GM21526 (cell line): ENCODE results near the gene TNK2.
"Not testable (repeated sequence)": the region's sequence is repeated elsewhere in the genome, so short reads cannot be mapped to it uniquely, and the experiment has no call there.

Source experiments
- ATAC-seq: cut with Tn5 transposase; IDR thresholded peaks from one replicate; pipeline ENCODE4 v1.9.1; 2021; ENCODE audit warnings: moderate library complexity; ENCODE audit not compliant: unreplicated experiment, low FRiP score

The TNK2 gene

DNA sequence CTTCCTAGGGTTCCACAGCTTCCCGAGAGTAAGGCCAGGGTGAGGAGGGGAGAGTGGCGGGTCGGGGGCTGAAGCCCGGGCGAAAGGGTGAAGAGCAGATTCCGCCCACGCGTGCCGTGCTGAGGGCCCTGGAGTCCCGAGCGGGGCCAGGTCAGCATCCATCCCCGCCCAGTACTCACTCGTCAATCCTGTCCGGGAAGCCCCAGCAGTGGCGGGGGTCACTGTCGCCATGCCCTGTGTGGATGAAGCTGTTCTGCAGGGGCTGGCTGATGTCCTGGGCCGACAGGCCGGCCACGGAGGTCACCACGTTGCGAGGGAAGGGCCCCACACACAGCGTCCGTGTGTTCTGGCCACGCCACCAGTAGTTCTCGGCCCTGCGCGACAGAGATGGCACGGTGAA is 36.3 kb downstream of the TNK2 start:
- ATAC-seq, result no peak

DNA sequence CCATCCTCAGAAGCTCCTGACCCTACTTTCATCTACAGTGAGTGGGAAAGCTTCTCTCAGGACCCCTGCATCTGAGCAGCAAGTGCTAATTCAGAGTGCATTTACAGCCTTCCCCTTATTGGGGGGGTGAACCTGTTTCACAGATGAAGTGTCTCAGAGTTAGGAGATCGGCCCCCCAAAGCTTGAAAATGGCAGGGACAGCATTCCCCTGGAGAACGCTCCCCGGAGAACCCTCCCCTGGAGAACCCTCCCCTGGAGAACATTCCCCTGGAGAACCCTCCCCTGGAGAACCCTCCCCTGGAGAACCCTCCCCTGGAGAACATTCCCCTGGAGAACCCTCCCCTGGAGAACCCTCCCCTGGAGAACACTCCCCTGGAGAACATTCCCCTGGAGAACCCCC is 36.7 kb downstream of the TNK2 start:
- ATAC-seq, result not testable (repeated sequence)

DNA sequence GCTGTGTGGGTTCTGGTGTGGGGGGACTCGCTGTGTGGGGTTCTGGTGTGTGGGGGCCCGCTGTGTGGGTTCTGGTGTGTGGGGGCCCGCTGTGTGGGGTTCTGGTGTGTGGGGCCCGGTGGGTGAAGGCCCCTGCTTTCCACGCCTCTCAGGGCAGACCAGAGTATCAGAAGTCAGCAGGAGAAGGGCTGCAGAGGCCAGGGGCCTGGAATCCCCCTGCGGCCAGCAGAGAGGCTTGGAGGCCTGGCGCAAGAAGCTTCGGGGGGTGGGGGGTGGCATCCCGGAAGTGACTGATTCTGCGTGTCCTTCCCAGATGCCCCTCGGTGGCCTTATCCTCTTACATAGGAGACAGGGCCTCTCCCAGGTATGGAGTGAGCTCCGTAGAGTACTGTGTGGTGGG is 37.4 kb downstream of the TNK2 start:
- no peak for ATAC-seq

DNA sequence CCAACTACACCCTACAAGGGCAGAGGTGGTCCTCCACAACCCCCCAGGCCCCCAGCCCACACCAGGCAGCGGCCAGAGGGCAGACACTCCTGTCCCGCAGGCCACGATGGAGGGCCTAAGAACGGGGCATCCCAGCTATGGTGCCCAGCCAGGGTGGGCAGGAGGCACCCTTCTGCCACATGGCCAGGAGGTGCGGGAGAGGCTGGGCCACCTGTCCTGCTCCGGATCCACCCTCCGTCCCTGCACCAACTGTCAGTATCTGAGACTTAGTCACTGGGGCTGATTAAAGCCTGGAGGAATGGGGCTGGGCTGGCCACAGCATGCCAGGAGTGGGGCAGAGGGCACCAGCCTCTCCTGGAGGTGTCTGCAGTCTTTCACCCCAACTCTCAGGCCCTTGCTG is 37.9 kb downstream of the TNK2 start:
- no peak for ATAC-seq

DNA sequence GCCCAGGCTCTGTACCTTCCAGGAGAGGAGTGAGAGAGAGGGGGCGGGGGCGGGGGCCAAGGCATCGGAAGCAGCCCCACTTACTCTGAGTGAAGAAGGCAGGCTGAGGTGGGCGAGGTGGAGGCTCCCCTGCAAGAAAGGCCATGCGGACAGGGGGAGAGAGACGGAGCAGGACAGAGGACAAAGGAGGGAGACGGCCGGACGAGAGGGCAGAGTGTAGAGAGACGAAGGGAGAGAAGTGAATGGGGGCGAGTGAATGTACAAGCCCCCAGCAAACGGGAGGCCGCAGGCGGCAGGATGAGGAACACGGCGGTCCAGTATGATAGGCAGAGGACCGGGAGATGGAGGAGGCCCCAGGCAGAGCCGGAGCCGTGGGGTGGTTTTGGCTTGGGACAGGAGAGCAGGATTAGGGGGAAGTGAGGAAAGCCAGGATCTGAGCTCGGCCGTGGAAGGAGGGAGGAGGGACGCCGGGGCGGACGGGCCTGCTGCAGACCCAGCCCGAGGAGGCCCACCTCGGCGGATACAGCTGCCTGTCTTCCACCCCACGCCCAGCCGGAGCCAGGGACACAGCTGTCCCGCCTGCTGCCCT is 38.8 kb downstream of the TNK2 start:
- no peak for ATAC-seq

DNA sequence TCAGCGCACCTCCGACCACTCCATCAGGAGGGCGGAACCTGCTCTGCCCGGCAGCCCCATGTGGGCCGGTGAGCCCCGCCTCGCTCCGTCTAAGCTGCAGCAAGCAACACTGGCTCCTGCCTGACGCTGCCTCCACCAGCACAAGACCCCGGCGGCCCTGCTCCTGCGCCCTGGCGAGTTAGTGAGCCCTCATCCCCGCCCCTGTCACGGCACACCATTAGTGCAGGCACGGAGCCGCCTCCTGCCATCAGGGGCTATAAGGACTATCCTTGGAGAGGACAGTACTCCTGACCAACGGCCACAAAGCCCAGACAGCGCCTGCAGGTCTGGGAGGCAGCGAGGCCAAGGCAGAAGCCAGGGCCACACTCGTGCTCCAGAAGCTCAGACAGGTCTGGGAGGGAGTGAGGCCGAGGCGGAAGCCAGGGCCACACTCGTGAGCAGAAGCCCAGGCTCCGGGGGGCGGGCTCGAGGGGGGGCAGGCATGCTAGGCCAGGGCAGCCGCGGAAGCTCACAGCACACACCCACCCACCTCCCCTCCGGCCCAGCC is 39.4 kb downstream of the TNK2 start:
- ATAC-seq, result no peak

DNA sequence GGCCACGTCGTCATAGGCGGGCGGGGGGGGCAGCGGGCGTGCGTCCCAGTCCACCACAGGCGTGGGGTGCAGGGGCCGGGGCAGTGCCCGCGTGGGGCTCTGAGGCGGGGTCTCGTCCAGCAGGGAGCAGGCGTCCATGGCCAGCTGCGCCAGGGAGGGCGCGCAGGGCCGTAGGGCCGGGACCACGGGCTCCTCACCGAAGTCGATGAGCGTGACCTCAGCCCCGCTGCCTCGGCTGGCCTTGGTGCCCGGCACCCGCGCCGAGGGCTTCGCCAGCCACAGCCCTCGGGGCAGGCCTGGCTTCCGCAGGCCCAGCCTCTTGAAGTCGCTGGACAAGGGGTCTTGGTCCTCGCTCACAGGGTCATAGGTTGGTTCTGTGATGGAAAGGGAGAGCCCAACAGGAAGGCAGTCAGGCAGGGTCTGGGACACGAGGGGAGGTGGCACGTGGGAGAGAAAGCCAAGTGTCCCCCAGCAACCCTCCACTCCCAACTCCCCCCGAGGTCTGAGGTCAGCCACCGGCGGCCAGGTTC is 40.0 kb downstream of the TNK2 start:
- no peak for ATAC-seq

DNA sequence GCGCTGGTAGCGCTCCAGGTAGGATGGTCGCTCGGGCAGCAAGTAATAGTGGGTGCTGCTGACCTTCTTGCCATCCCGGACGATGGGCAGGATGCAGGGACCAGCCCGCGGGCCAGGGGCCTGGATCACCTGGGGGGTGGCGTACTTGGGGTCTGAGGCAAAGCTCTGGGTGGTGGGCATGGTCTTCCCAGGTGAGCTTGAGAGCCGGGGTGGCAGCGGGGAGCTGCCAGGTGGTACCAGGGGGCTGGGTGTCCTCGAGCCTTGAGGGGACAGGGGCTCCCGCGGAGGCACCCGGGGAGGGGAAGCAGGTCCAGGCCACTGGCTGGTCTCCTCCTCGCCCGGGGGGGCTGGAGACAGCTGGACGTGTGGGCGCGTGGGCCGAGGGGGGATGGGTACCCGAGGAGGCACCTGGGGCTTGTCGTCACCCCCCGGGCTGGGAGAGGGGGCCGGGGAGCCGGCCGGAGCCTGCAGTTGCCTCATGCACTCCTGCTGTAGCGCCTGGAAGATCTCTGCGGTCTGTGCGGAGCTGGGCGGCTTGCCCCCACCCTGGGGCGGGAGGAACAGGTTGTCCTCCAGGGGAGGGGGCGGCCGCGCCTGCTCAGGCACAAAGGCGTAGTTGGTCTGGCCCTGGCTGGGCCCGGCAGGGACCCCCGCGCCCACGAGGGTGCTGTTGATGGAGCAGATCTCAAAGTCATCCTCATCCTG is 40.6 kb downstream of the TNK2 start:
- no peak for ATAC-seq

DNA sequence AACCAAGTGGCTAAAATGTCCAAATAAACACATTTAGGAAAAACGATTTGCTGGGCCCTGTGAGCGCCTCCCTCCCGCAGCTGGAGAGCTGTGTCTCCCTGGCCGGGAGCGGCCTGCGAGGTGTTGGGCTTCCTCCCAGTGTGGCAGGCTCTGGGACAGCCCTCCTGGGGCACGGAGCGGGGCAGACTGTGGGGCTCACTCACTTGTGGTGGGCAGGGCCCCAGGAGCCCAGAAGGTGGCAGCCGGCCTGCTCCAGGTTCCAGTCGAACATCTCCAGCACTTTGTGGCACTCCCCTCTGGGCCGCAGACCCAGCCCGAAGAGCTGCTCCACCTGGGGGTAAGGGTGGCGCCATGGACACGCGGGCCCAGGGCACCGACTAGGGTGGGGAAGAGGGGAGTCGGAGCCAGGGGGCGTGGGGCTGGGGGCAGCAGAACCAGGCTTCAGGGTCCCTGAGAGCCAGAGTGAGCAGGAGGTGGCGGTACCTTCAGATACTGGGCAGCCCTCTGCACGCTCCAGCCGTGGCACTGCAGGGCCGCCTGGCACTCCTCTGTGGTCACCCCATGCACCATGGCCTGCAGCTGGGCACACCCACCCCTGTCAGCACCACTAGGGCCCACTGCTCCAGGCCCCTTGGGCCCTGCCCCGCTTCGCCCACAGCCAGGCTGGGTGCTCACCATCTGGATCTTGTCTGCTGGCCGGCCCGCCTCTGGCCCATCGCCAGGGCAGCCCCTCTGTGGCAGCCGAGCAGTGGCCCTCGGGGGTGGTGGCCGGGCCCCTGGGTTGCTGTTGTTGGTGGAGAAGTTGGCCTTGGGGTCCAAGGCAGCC is 41.5 kb downstream of the TNK2 start:
- ATAC-seq, result no peak

DNA sequence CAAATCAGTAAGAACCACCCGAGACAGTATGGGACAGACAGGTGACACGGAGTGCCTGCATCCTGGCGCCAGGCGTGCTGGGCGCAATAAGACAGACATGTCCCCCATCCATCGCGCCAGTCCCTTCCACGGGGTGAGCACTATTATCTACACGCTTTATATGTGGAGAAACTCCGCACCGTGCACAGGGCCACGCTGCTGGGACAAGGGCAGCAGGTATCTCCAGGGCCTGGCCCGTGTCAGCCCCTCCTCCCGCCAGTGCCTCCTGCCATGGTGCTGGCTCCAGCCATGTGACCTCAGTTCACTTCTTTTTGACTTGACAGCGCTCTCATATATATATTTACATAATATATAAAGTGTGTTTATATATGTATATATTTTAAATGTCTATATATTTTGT is 42.6 kb downstream of the TNK2 start:
- no peak for ATAC-seq

DNA sequence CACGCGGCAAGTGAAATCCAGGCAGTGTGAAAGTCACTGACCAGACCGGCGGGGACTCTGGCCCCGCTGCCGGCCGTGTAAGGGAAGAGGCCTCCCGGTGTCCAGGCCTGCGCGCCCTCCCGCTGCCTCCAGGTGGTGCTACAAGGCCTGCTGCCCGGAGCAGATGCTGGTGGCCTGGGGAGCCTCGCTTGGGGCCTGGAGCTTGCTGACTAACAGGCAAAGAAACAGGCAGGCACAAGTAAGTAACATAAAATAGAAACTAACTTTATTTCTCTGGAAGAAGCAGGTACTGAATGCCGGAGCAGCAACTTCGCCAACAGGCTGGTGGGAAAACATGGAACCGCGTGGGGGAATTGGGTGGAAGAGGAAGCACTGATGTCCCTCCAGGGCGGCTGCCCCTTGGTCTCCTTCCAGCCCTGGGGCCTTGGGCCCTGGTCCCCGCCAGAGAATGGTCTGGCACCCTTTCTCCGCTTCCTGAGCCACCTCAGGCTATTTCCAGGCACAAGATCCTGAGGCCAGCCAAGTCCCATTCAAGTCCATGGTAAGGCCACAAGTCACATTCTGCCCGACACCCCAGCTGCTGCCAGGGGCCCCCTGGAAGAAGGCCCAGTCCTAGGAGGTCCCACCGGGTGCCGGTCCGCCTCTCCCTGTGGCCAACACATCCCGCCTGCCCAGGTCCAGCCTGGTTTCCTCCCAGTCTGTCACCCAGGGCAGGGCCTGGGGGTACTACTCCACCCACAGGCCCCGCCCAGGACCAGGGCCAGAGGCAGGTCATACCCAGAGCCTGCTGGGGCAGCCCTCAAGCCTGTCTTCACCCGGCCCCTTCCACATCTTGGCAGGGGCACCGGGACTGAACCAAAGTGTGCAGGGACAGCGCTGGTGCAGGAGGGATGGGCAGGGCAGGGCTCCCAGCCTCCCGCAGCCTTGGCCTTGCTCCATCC is 45.0 kb downstream of the TNK2 start:
- ATAC-seq, result no peak

DNA sequence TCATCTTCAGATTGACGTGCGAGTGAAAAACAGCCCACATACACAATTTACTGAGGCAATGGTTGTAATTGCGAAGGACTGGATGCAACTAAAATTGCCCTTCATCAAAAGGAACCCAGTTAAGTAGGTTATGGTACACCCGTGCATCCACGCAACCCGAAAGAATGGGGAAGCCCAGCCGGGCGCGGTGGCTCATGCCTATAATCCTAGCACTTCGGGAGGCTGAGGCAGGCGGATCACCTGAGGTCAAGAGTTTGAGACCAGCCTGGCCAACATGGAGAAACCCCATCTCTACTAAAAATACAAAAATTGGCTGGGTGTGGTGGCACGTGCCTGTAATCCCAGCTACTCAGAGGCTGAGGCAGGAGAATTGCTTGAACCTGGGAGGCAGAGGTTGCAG is 46.0 kb downstream of the TNK2 start:
- not testable (repeated sequence) for ATAC-seq

DNA sequence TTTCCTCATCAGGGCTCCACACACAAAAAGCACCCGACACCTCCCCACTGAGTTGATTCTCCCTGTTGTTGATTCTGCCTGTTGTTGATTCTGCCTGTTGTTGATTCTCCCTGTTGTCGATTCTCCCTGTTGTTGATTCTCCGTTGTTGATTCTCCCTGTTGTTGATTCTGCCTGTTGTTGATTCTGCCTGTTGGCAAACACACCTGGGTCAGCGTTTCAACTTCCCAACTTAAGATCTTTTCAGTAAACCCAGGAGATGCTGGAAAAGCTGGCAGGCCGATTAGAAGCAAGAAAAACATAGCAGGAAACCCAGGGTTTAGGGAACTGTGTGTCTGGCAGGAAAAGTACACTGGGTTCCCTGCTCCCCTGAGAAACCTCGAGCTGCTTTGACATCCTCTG is 47.9 kb downstream of the TNK2 start:
- no peak for ATAC-seq

DNA sequence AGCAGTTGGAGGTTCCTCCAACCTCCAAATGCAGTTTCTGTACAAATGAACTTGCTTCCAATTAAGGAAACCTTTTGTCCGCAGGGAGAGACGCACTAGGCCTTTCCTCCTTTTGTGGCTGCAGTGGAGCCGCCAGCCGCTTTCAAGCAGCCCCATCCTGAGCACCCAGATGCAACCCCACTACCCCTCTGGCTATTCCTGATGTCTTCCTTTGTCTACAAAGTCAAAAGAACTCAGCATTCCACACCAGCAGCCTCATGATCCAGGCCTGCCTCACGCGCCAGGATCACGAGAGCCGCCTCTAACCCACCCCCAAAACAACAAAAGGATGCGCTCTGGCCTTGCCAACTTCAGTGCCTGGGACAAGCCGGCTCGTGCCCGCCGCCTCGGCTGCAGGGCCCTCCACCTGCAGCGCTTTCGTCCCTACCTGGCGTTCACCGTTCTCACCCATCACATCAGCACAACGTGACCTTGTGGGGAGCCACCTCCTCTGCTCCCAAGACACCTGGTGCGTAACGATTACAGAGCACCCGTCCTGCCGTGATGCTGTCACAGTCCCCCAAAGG is 48.4 kb downstream of the TNK2 start:
- ATAC-seq, result no peak

DNA sequence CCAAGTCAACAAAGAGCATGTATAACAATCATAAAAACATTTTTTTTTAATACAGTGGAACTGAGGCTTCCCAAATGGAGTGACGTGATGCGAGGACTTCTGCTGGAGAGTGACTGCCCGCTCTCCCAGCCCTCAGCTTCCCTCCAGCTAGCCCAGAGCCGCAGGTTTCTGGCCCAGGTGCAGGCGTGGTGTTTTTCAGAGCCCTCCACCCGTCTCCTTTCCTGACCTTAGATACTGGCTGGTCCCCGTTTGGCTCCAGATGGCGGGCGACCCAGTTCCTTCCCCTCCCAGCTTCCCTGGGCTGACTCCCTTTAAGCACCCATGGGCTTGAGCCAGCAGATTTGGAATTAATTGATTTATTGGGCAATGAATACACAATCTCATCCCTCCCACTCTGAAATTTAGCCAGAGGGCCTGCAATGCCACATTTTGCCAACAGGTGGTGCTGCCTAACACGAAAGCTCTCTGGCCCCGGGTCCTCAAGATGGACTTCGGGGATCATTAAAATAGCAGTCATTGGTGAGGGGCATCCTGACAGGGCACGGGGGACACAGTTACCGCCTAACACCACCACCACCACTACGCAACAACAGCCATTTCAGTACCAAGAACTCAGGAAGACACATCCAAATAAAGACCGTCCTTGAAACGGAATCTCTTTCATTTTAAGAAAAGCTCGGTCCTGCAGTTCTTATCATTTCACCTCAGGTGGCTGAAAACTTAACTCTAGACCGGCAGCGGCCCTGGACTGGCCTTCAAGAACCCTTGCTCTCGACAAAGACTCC is 49.1 kb downstream of the TNK2 start:
- no peak for ATAC-seq

DNA sequence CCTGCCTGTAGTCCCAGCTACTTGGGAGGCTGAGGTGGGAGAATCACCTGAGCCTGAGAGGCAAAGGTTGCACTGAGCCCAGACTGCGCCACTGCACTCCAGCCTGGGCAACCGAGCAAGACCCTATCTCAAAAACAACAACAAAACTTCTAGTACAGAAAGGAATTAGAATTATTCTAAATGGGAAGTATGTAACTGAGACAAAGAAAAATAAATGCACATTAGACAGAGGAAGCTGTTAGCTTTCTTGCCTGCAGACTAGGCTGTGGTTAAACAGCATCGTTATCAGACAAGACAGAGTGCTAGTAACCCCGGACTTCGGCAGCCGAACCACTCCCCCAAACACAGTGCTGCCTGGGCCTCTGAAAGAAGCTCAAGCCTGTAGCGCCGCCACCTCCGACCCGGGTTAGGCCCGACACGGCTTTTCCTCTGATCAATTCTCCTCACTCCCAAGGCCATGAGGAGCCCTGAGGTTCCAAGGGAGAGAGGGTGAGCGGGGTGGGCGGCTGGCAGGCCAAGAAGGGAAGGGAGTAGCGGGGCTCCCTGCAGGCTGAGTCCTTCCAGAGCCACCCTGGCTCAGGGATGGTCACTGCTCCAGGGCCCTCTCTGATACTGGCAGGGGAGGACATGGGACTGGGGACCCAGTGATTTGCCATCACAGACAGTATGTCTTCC is 51.8 kb downstream of the TNK2 start:
- no peak for ATAC-seq

DNA sequence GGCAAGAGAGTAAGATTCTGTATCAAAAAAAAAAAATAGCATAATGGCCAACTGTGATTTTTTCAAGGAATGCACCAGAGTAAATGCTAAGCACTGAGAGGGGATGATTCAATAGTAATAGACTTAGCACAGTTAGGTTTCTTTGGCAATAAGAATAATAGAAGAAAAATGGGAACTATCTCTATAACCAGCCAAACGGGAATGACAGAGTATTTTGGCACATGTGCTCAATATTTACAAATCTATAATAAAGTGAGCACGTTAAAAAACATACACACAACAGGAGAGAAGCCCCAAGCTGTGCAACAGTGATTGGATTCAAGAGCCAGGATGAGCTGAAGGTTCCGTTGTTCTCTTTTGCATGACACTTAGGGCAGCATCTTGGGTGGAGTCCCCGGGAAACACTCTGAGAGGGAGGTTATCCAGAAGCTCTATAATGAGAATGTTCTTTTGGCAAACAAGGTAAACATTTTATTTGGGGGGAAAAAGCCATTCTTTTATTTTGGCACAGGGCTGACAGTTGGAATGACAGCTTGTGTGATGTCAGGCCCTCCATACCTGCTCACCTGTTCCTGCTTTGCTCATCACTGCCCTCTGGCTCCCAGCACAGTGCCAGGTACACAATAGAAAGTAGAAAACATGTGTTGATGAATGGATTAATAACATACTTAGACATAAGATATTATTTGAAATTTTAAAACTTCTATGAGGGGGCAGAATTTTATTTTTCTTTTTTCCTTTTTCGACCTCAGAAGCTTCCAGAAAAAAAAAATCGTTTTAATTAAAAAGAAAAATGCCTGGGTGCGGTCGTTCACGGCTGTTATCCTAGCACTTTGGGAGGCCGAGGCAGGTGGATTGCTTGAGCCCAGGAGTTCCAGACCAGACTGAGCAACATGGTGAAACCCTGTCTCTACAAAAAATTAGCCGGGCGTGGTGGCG is 52.6 kb downstream of the TNK2 start:
- ATAC-seq, result no peak
